ENCODE measurements around the gene TPP2. TPM values are rescaled to one million over a fixed set of nuclear protein-coding genes. Genes with fewer than 3 reads are reported as not detected.

The TPP2 gene
- total RNA-seq, 1 donor from 2014 or later: 51.4 TPM

GRCh38 chr13:102718746-102719145 is 122.0 kb downstream of the TPP2 start:
- DNase-seq (ENCODE audit: low read depth): no peak
- Histone ChIP-seq H3K36me3 (ENCODE audit: control insufficient read depth, insufficient read depth, low read length) (no peaks in the 10 kb centered on the region), H3K4me3 (ENCODE audit: low read depth, low read length) (no peak overlapping the region), H3K27me3 (ENCODE audit: control insufficient read depth, insufficient read depth, low read length) (no peaks in the 10 kb centered on the region)
- TF ChIP-seq, protein P1, sequence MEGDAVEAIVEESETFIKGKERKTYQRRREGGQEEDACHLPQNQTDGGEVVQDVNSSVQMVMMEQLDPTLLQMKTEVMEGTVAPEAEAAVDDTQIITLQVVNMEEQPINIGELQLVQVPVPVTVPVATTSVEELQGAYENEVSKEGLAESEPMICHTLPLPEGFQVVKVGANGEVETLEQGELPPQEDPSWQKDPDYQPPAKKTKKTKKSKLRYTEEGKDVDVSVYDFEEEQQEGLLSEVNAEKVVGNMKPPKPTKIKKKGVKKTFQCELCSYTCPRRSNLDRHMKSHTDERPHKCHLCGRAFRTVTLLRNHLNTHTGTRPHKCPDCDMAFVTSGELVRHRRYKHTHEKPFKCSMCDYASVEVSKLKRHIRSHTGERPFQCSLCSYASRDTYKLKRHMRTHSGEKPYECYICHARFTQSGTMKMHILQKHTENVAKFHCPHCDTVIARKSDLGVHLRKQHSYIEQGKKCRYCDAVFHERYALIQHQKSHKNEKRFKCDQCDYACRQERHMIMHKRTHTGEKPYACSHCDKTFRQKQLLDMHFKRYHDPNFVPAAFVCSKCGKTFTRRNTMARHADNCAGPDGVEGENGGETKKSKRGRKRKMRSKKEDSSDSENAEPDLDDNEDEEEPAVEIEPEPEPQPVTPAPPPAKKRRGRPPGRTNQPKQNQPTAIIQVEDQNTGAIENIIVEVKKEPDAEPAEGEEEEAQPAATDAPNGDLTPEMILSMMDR (IDR thresholded peaks at IDR 0.05; ENCODE audit: insufficient read depth, low read length, poor library complexity, severe bottlenecking): no peak

DNA sequence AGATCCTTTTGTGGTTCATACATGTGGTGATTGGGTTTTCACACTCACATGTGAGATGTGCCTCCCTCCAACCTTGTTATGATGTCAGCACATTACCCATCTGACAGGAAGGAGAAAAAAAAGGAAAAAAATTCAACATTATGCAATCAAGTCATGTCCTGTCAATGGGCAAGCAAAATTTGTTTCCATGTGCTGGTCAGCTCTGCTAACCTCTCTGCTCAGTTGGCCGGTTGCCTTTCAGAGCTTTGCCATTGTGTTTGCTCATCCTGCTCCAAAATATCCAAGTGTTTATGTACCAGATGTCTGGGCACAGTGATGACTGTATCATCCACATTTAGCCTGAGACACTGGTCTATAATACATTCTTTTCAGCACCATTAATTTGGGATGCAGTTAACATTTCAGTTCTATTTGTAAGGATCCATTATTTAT is 125.0 kb downstream of the TPP2 start:
- Histone ChIP-seq H3K4me3 (ENCODE audit: low read depth, low read length) (no peak overlapping the region), H3K36me3 (ENCODE audit: control insufficient read depth, insufficient read depth, low read length) (no peaks in the 10 kb centered on the region), H3K27me3 (ENCODE audit: control insufficient read depth, insufficient read depth, low read length) (no peaks in the 10 kb centered on the region)
- DNase-seq (ENCODE audit: low read depth): no peak
- TF ChIP-seq, protein P1 (IDR thresholded peaks at IDR 0.05; ENCODE audit: insufficient read depth, low read length, poor library complexity, severe bottlenecking): no peak

- TF ChIP-seq, protein P1 (IDR thresholded peaks at IDR 0.05; ENCODE audit: insufficient read depth, low read length, poor library complexity, severe bottlenecking): peak; percentile 49
- Histone ChIP-seq H3K36me3 (ENCODE audit: control insufficient read depth, insufficient read depth, low read length) (no peaks in the 10 kb centered on the region), H3K4me3 (ENCODE audit: low read depth, low read length) (no peak overlapping the region), H3K27me3 (ENCODE audit: control insufficient read depth, insufficient read depth, low read length) (no peaks in the 10 kb centered on the region)
- no peak for DNase-seq (ENCODE audit: low read depth)
These were observed 128.1 kb downstream of the TPP2 start for GRCh38 chr13:102724923-102725322.

DNA sequence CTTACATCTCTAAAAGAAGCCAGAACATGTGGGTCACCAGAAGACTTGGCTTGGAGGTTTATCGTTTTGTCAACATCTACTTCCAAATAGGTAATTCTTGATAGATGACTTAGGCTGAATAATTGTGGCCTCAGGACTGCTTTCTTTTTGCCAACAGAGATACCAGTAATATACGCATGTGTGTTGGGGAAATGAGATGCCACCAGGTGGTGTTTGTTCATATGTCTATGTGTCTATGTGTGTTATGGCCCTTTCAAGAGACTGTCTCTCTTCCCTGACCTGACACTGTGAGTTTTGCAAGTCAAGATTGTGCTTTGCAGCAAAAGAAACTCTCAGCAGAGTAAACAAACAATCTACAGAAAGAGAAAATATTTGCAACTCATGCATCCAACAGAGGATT is 129.6 kb downstream of the TPP2 start:
- DNase-seq (ENCODE audit: low read depth): no peak
- Histone ChIP-seq H3K36me3 (ENCODE audit: control insufficient read depth, insufficient read depth, low read length) (no peaks in the 10 kb centered on the region), H3K27me3 (ENCODE audit: control insufficient read depth, insufficient read depth, low read length) (no peaks in the 10 kb centered on the region), H3K4me3 (ENCODE audit: low read depth, low read length) (no peak overlapping the region)
- TF ChIP-seq, protein P1 (IDR thresholded peaks at IDR 0.05; ENCODE audit: insufficient read depth, low read length, poor library complexity, severe bottlenecking): no peak

Other genes starting within 250 kb of the TPP2 start
- under 0.01 TPM in 1 of 2 replicates, not detected in the other for gene FGF14, start 194.9 kb upstream of the TPP2 start, total RNA-seq
- gene METTL21C, start 98.1 kb downstream of the TPP2 start, total RNA-seq: not detected in 2 replicates
- gene TEX30, start 176.8 kb downstream of the TPP2 start, total RNA-seq: 9.3 and 18.6 TPM in 2 replicates
- gene POGLUT2, start 202.0 kb downstream of the TPP2 start, total RNA-seq: 13.9 and 15.7 TPM in 2 replicates
- 16.6 and 31.0 TPM in 2 replicates for gene BIVM, start 202.1 kb downstream of the TPP2 start, total RNA-seq
- gene ERCC5, start 249.0 kb downstream of the TPP2 start, total RNA-seq: 30.1 and 39.4 TPM in 2 replicates

Measured in kidney epithelial cell (primary cell).